Neural progenitor cell (in vitro differentiated cells): Measurements from ENCODE around the gene CRIP3. TPM values are rescaled to one million over a fixed set of nuclear protein-coding genes. Genes with fewer than 3 reads are reported as not detected.

ENCODE experiments used
- DNase-seq: peaks from one replicate; pipeline ENCODE4 v3.0.0-alpha.2; 2016; ENCODE audit warnings: low spot score
- H2AFZ ChIP-seq: fragments of 200-600 bp; sonication (generic); replicated peaks from 2 replicates; pipeline ENCODE4 v1.6.1; 2016; ENCODE audit warnings: antibody characterized with exemption
- H3F3A ChIP-seq: fragments of 200-600 bp; sonication (generic); 2 replicates; pipeline ENCODE4 v1.6.1; 2016; ENCODE audit warnings: antibody characterized with exemption, low read depth
- H3K27ac ChIP-seq: fragments of 200-600 bp; sonication (generic); 2 replicates; pipeline ENCODE4 v1.5.1; 2016; ENCODE audit warnings: mild to moderate bottlenecking
- H3K27me3 ChIP-seq: fragments of 200-600 bp; sonication (generic); 2 replicates; pipeline ENCODE4 v1.6.1; 2016; ENCODE audit warnings: mild to moderate bottlenecking, moderate library complexity
- H3K36me3 ChIP-seq: fragments of 200-600 bp; sonication (generic); 2 replicates; pipeline ENCODE4 v1.5.1; 2016
- H3K4me1 ChIP-seq: fragments of 200-600 bp; sonication (generic); 2 replicates; pipeline ENCODE4 v1.6.1; 2016; ENCODE audit warnings: mixed run types
- H3K4me2 ChIP-seq: fragments of 200-600 bp; sonication (generic); 2 replicates; pipeline ENCODE4 v1.6.1; 2016
- H3K4me3 ChIP-seq: fragments of 200-600 bp; sonication (generic); 2 replicates; pipeline ENCODE4 v1.5.1; 2016
- H3K79me2 ChIP-seq: fragments of 200-600 bp; sonication (generic); 2 replicates; pipeline ENCODE4 v1.6.1; 2016; ENCODE audit warnings: low read depth
- H3K9ac ChIP-seq: fragments of 200-600 bp; sonication (generic); 2 replicates; pipeline ENCODE4 v1.6.1; 2016
- H3K9me3 ChIP-seq: fragments of 200-600 bp; sonication (generic); 2 replicates; pipeline ENCODE4 v1.5.1; 2016; ENCODE audit warnings: low read depth
- H4K20me1 ChIP-seq: fragments of 200-600 bp; sonication (generic); 2 replicates; pipeline ENCODE4 v1.6.1; 2016; ENCODE audit warnings: low read depth
- H3K27ac Mint-ChIP-seq: 3 replicates; pipeline ENCODE4 v1.8.0; 2021; ENCODE audit warnings: mixed read lengths
- H3K27me3 Mint-ChIP-seq: 2 replicates; pipeline ENCODE4 v1.8.0; 2022; ENCODE audit warnings: low read depth, mild to moderate bottlenecking, inconsistent platforms, moderate library complexity, mixed read lengths; ENCODE audit not compliant: insufficient read depth
- H3K36me3 Mint-ChIP-seq: 3 replicates; pipeline ENCODE4 v1.8.0; 2021; ENCODE audit warnings: mixed read lengths
- H3K4me1 Mint-ChIP-seq: 3 replicates; pipeline ENCODE4 v1.8.0; 2021; ENCODE audit warnings: mixed read lengths
- H3K4me3 Mint-ChIP-seq: 3 replicates; pipeline ENCODE4 v1.8.0; 2021; ENCODE audit warnings: mild to moderate bottlenecking, moderate library complexity, mixed read lengths
- H3K9me3 Mint-ChIP-seq: 3 replicates; pipeline ENCODE4 v1.8.0; 2020; ENCODE audit warnings: mixed read lengths
- EZH2 ChIP-seq: fragments of 200-600 bp; sonication (generic); IDR thresholded peaks from 2 replicates; pipeline ENCODE4 v1.6.1; 2017; ENCODE audit warnings: antibody characterized with exemption, mild to moderate bottlenecking, moderate library complexity
- EZH2phosphoT487 ChIP-seq: fragments of 200-600 bp; sonication (generic); IDR thresholded peaks from 2 replicates; pipeline ENCODE4 v1.6.1; 2017; ENCODE audit warnings: antibody characterized with exemption
- total RNA-seq: library from RNA; depleted of rRNA; stranded (reverse); fragments of >200 nt; gene quantifications from 2 replicates; pipeline ENCODE4 v1.2.3, GENCODE V29; 2015; ENCODE audit warnings: low replicate concordance
- TF ChIP-seq, protein P1 (sequence below): fragments of 200-600 bp; sonication (generic); IDR thresholded peaks from 2 replicates; pipeline ENCODE4 v1.5.1; 2017; ENCODE audit warnings: antibody characterized with exemption, mild to moderate bottlenecking

The CRIP3 gene
- total RNA-seq, 1 donor from 2014 or later: 21.3 TPM

DNA sequence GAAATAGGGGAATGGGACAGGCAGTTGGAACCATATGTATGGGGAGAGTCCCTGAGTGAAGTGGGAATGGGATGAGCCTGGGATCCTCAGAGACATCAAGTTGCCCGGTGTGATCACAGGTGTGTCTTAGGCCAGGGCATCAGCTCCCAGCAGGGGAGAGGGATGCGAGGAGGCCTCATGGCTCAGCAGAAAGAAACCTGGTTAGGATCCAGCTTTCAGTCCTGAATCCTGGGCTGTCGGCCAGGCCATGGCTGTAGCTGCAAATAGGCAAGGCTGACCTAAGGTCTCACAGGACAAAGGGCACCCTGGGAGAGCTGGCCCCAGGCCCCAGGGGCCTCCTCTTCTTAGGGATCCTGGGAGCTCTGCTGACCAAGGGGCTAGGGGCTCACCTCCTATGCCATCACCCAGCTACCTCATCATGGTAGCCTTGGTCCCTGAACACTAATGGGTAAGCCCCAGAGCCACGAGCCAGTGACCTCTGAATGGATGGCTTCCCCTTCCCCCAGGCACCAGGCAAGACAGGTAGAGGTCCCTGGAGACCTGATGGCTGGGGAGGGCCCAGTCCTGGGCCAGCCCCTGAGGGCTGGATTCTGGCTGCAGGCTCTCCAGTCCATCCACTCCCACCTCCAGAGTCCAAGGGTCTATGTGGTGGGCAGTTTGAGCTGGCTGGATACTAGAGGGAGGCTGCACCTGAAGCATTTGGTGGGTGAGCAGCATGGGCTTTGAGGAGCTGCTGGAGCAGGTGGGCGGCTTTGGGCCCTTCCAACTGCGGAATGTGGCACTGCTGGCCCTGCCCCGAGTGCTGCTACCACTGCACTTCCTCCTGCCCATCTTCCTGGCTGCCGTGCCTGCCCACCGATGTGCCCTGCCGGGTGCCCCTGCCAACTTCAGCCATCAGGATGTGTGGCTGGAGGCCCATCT is 10.7 kb downstream of the CRIP3 start, which contains the start of gene SLC22A7:
Gene SLC22A7 (plus strand): TSS at position 617 of the 921 bp plus-strand sequence. CDS start 99 bp downstream, at position 716.
- H3K27me3 Mint-ChIP-seq: peaks cover 6% of the 10 kb centered on the region
- TF ChIP-seq EZH2 (no peak), EZH2phosphoT487 (no peak)
- TF ChIP-seq, protein P1, sequence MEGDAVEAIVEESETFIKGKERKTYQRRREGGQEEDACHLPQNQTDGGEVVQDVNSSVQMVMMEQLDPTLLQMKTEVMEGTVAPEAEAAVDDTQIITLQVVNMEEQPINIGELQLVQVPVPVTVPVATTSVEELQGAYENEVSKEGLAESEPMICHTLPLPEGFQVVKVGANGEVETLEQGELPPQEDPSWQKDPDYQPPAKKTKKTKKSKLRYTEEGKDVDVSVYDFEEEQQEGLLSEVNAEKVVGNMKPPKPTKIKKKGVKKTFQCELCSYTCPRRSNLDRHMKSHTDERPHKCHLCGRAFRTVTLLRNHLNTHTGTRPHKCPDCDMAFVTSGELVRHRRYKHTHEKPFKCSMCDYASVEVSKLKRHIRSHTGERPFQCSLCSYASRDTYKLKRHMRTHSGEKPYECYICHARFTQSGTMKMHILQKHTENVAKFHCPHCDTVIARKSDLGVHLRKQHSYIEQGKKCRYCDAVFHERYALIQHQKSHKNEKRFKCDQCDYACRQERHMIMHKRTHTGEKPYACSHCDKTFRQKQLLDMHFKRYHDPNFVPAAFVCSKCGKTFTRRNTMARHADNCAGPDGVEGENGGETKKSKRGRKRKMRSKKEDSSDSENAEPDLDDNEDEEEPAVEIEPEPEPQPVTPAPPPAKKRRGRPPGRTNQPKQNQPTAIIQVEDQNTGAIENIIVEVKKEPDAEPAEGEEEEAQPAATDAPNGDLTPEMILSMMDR: no peak
- H3K27ac ChIP-seq: no peak within 1 kb of the TSS
- peak within 1 kb of the TSS; percentile 54 for H3K4me2 ChIP-seq
- H3K79me2 ChIP-seq: no peaks in the 10 kb centered on the region
- no peak within 1 kb of the TSS for H3K4me3 ChIP-seq
- no peaks in the 10 kb centered on the region for H4K20me1 ChIP-seq
- H3K27ac Mint-ChIP-seq: no peak within 1 kb of the TSS
- H3K4me3 Mint-ChIP-seq: no peak within 1 kb of the TSS
- no peaks in the 10 kb centered on the region for H3K27me3 ChIP-seq
- H3K36me3 Mint-ChIP-seq: no peaks in the 10 kb centered on the region
- H3K9me3 Mint-ChIP-seq: no peaks in the 10 kb centered on the region
- no peak for DNase-seq
- H2AFZ ChIP-seq: no peak within 1 kb of the TSS
- H3K36me3 ChIP-seq: no peaks in the 10 kb centered on the region
- H3K4me1 Mint-ChIP-seq: peaks cover 6% of the 10 kb centered on the region
- H3K9ac ChIP-seq: no peak within 1 kb of the TSS
- peaks cover 12% of the 10 kb centered on the region for H3K4me1 ChIP-seq
- no peaks in the 10 kb centered on the region for H3K9me3 ChIP-seq
- H3F3A ChIP-seq: peaks cover 6% of the 10 kb centered on the region

- Mint-ChIP-seq H3K4me3 (no peak overlapping the region), H3K9me3 (no peaks in the 10 kb centered on the region), H3K27me3 (peaks cover 6% of the 10 kb centered on the region), H3K27ac (peak overlapping the region; percentile 86), H3K4me1 (peaks cover 6% of the 10 kb centered on the region), H3K36me3 (no peaks in the 10 kb centered on the region)
- TF ChIP-seq EZH2phosphoT487 (no peak), EZH2 (no peak)
- H3K27me3 ChIP-seq: no peaks in the 10 kb centered on the region
- H3K4me1 ChIP-seq: peaks cover 12% of the 10 kb centered on the region
- H2AFZ ChIP-seq: no peak overlapping the region
- peaks cover 6% of the 10 kb centered on the region for H3F3A ChIP-seq
- H3K4me2 ChIP-seq: peak overlapping the region; percentile 54
- no peaks in the 10 kb centered on the region for H3K36me3 ChIP-seq
- H3K27ac ChIP-seq: no peak overlapping the region
- H3K4me3 ChIP-seq: no peak overlapping the region
- H3K9ac ChIP-seq: no peak overlapping the region
- H3K79me2 ChIP-seq: no peaks in the 10 kb centered on the region
- H3K9me3 ChIP-seq: no peaks in the 10 kb centered on the region
- DNase-seq: peak; percentile 35
- H4K20me1 ChIP-seq: no peaks in the 10 kb centered on the region
These were observed 11.7 kb downstream of the CRIP3 start for GRCh38 chr6:43296780-43297497.

DNA sequence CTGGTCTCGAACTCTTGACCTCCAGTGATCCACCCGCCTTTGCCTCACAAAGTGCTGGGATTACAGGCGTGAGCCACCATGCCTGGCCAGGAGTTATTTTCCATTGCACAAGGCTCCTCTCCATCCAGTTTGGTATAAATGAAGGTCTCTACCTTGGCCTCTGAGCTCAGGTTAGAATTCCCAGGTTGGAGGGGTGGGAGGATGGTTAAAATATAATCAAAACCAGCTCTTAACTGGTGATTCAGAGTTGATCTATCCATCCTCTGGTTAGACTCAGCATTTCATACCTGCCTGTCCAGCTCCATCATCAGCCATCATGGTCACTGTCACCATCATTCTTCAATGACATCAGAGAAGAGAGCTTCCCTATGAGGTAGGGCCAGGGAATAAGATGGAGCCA is 13.2 kb downstream of the CRIP3 start:
- no peaks in the 10 kb centered on the region for H3K36me3 Mint-ChIP-seq
- H3K27me3 Mint-ChIP-seq: peaks cover 6% of the 10 kb centered on the region
- Histone ChIP-seq H3F3A (peaks cover 6% of the 10 kb centered on the region), H3K4me2 (no peak overlapping the region), H3K79me2 (no peaks in the 10 kb centered on the region), H2AFZ (no peak overlapping the region), H3K27ac (no peak overlapping the region), H3K36me3 (no peaks in the 10 kb centered on the region), H3K4me3 (no peak overlapping the region), H4K20me1 (no peaks in the 10 kb centered on the region), H3K4me1 (peaks cover 12% of the 10 kb centered on the region), H3K27me3 (no peaks in the 10 kb centered on the region), H3K9me3 (no peaks in the 10 kb centered on the region), H3K9ac (no peak overlapping the region)
- peaks cover 6% of the 10 kb centered on the region for H3K4me1 Mint-ChIP-seq
- no peak for TF ChIP-seq EZH2
- TF ChIP-seq, protein P1: no peak
- no peak overlapping the region for H3K27ac Mint-ChIP-seq
- H3K4me3 Mint-ChIP-seq: no peak overlapping the region
- no peaks in the 10 kb centered on the region for H3K9me3 Mint-ChIP-seq
- no peak for DNase-seq
